K562 (cell line): ENCODE data around the gene GNAI3. TPM values are rescaled to one million over a fixed set of nuclear protein-coding genes. Genes with fewer than 3 reads are reported as not detected.

Source experiments
- ATF4 ChIP-seq: fragments of 450-650 bp; formaldehyde crosslinking; IDR thresholded peaks from 2 replicates; pipeline ENCODE4 v1.4.0; 2022; ENCODE audit warnings: mild to moderate bottlenecking, moderate library complexity
- BHLHE40 ChIP-seq: IDR thresholded peaks from 2 replicates; pipeline ENCODE4 v1.6.1; 2011; ENCODE audit warnings: low read length, improper control_type of control experiment
- CBX5 ChIP-seq: IDR thresholded peaks from 2 replicates; pipeline ENCODE4 v1.6.1; 2014; ENCODE audit warnings: low read depth, borderline replicate concordance
- E2F4 ChIP-seq: sonication (generic); formaldehyde crosslinking; IDR thresholded peaks from 2 replicates; pipeline ENCODE4 v1.8.0; 2022; ENCODE audit warnings: mild to moderate bottlenecking, low read depth, missing genetic modification reagents
- EP300 ChIP-seq: IDR thresholded peaks from 2 replicates; pipeline ENCODE4 v1.6.1; 2012; ENCODE audit warnings: low read length, improper control_type of control experiment
- PKNOX1 ChIP-seq: fragments of 450-650 bp; IDR thresholded peaks from 2 replicates; pipeline ENCODE4 v1.6.1; 2016
- RREB1 ChIP-seq: fragments of 250-450 bp; sonication (Bioruptor Pico); IDR thresholded peaks from 2 replicates; pipeline ENCODE4 v1.4.0; 2020
- SNRNP70 ChIP-seq: fragments of 200-400 bp; formaldehyde crosslinking; optimal IDR thresholded peaks from 2 replicates; pipeline ENCODE3; 2017; ENCODE audit warnings: low read depth, low read length
- STAG1 ChIP-seq: sonication (generic); formaldehyde crosslinking; IDR thresholded peaks from 2 replicates; pipeline ENCODE4 v1.5.0; 2020; ENCODE audit warnings: missing genetic modification reagents, borderline replicate concordance
- TBL1XR1 ChIP-seq, 2 experiments: IDR thresholded peaks; 2 replicates each; pipeline ENCODE4 v1.6.1; 2012; ENCODE audit warnings: improper control_type of control experiment in 2 of 2, low read length in 2 of 2, mild to moderate bottlenecking in 1 of 2
- ZBTB1 ChIP-seq: sonication (generic); formaldehyde crosslinking; IDR thresholded peaks from 2 replicates; pipeline ENCODE4 v1.8.1; 2023; ENCODE audit warnings: missing genetic modification reagents, low read depth, mild to moderate bottlenecking, borderline replicate concordance
- ZBTB2 ChIP-seq: fragments of 450-650 bp; IDR thresholded peaks from 2 replicates; pipeline ENCODE4 v1.6.1; 2016; ENCODE audit warnings: antibody characterized with exemption
- ZBTB9 ChIP-seq: fragments of 450-650 bp; formaldehyde crosslinking; IDR thresholded peaks from 2 replicates; pipeline ENCODE4 v1.4.0; 2020; ENCODE audit warnings: mild to moderate bottlenecking, moderate library complexity
- ZNF311 ChIP-seq: fragments of 250-450 bp; sonication (Bioruptor Pico); IDR thresholded peaks from 2 replicates; pipeline ENCODE4 v1.4.0; 2020; ENCODE audit warnings: mild to moderate bottlenecking, moderate library complexity
- ZSCAN32 ChIP-seq: fragments of 450-650 bp; formaldehyde crosslinking; IDR thresholded peaks from 2 replicates; pipeline ENCODE4 v1.4.0; 2020; ENCODE audit warnings: mild to moderate bottlenecking, moderate library complexity
- polyA plus RNA-seq, 8 experiments: library from polyadenylated mRNA; depleted of rRNA in 4 of 8; stranded (reverse) in 5 of 8; unstranded in 3 of 8; fragments of >200 nt; fragmentation: Nextera tagmentation in 2 of 8; fragmentation: Illumina TruSeq in 1 of 8; extraction: Ambion mirVana in 2 of 8; extraction: Trizol in 1 of 8; gene quantifications; 2 replicates each; pipeline versions ENCODE4 v1.2.1 to v1.2.3, GENCODE V29; 2011 to 2014; ENCODE audit warnings: inconsistent platforms in 1 of 8, missing spikeins in 1 of 8
- total RNA-seq, 7 experiments: library from RNA; depleted of rRNA in 6 of 7; stranded (reverse); fragments of >200 nt in 6 of 7; fragmentation: Illumina TruSeq in 2 of 7; extraction: Trizol in 2 of 7; gene quantifications; 2 replicates each; pipeline versions ENCODE4 v1.2.1 to v1.2.3, GENCODE V29; 2011 to 2021; ENCODE audit warnings: low replicate concordance in 1 of 7

Gene GNAI3
- total and polyA plus RNA-seq, 9 of the 15 experiments (the other 6 are each of a cell fraction or from before 2014, with no cell fraction given): 6.3 to 13.2 (median 8.9) TPM

- TF ChIP-seq ZNF311 (CRISPR knock-in tag) (no peak), STAG1 (CRISPR knock-in tag) (peak; percentile 77; the same call in 1 of the 2 replicates), SNRNP70 (no peak), ZBTB1 (CRISPR knock-in tag) (no peak), ZBTB9 (peak; percentile 87; the same call in 1 of the 2 replicates), ATF4 (CRISPR knock-in tag) (peak; percentile 47; the same call in 1 of the 2 replicates), CBX5 (no peak), ZBTB2 (no peak), RREB1 (CRISPR knock-in tag) (no peak), EP300 (no peak), TBL1XR1 (IDR thresholded peaks at IDR 0.05; ENCODE audit: low read length in 2 of 2) (no peak), BHLHE40 (peak; percentile 5; the same call in 1 of the 2 replicates), ZSCAN32 (no peak), E2F4 (no peak), PKNOX1 (no peak)
Observed at GRCh38 chr1:109640285-109640865, 92.0 kb downstream of the GNAI3 start (continued).
